A673 (cell line): Measurements from ENCODE around the gene B9D2. TPM values are rescaled to one million over a fixed set of nuclear protein-coding genes. Genes with fewer than 3 reads are reported as not detected.

ENCODE experiments used
- BruUV-seq: library from RNA; stranded (reverse); fragments of 400-500 nt; replicated peaks from 2 replicates; lab custom pipeline; 2021; lab: Mats Ljungman, UMichigan
- CTCF ChIA-PET: fragments of 300-600 bp; sonication (Branson Sonifier 250); formaldehyde crosslinking; loops from one replicate; lab custom pipeline; 2022; ENCODE audit warnings: antibody characterized with exemption; lab: Charles Lee
- POLR2A ChIA-PET: fragments of 300-600 bp; sonication (Branson Sonifier 250); formaldehyde crosslinking; loops from one replicate; lab custom pipeline; 2022; ENCODE audit warnings: antibody characterized with exemption; ENCODE audit not compliant: low non-redundant PET; lab: Charles Lee
- DNase-seq: peaks from one replicate; pipeline ENCODE4 v3.0.0-alpha.2; 2015; ENCODE audit warnings: low spot score
- H3K27ac ChIP-seq: fragments of 200-600 bp; sonication (generic); 2 replicates; pipeline ENCODE4 v1.5.1; 2016; ENCODE audit warnings: mixed run types, low read depth, mild to moderate bottlenecking, mixed read lengths, antibody characterized with exemption, low read length; ENCODE audit not compliant: poor library complexity, severe bottlenecking
- H3K27me3 ChIP-seq: fragments of 200-600 bp; sonication (generic); replicated peaks from 2 replicates; pipeline ENCODE4 v1.6.1; 2017; ENCODE audit warnings: mixed run types, low read depth, mild to moderate bottlenecking, mixed read lengths, antibody characterized with exemption, low read length; ENCODE audit not compliant: insufficient read depth, poor library complexity
- H3K36me3 ChIP-seq: fragments of 200-600 bp; sonication (generic); 2 replicates; pipeline ENCODE4 v1.6.1; 2016; ENCODE audit warnings: mixed run types, mild to moderate bottlenecking, mixed read lengths, antibody characterized with exemption, low read length; ENCODE audit not compliant: insufficient read depth, poor library complexity, severe bottlenecking
- H3K4me1 ChIP-seq: fragments of 200-600 bp; sonication (generic); 2 replicates; pipeline ENCODE4 v1.6.1; 2017; ENCODE audit warnings: mixed run types, mild to moderate bottlenecking, mixed read lengths, antibody characterized with exemption, low read length; ENCODE audit not compliant: insufficient read depth, poor library complexity, severe bottlenecking
- H3K4me3 ChIP-seq: fragments of 200-600 bp; sonication (generic); 2 replicates; pipeline ENCODE4 v1.5.1; 2016; ENCODE audit warnings: low read depth, mixed run types, mild to moderate bottlenecking, mixed read lengths, low read length; ENCODE audit not compliant: poor library complexity, severe bottlenecking
- H3K9me3 ChIP-seq: fragments of 200-600 bp; sonication (generic); 2 replicates; pipeline ENCODE4 v1.6.1; 2016; ENCODE audit warnings: mixed run types, low read depth, mild to moderate bottlenecking, mixed read lengths, antibody characterized with exemption, low read length; ENCODE audit not compliant: poor library complexity, severe bottlenecking
- EZH2 ChIP-seq: fragments of 200-600 bp; sonication (generic); IDR thresholded peaks from 2 replicates; pipeline ENCODE4 v1.6.1; 2017; ENCODE audit warnings: borderline replicate concordance, low read depth, mild to moderate bottlenecking, mixed read lengths, antibody characterized with exemption, low read length; ENCODE audit not compliant: poor library complexity, severe bottlenecking
- intact Hi-C: fragments of 100-400 bp; cut with micrococcal nuclease; formaldehyde crosslinking; loops from one replicate; pipeline ENCODE4 v1.10.0; 2022; ENCODE audit not compliant: unreplicated experiment
- total RNA-seq: library from RNA; stranded (reverse); gene quantifications from 2 replicates; pipeline ENCODE4 v1.2.3, GENCODE V29; 2021
- TF ChIP-seq, protein P1 (sequence below): fragments of 300-800, 200-600 bp; sonication (generic); conservative IDR thresholded peaks from 2 replicates; pipeline ENCODE4 v1.5.1; 2017; ENCODE audit warnings: low read depth, mild to moderate bottlenecking, antibody characterized with exemption, low read length, moderate library complexity, mixed read lengths

The B9D2 gene
- total RNA-seq, 1 experiment from 2014 or later: 10.7 TPM

DNA sequence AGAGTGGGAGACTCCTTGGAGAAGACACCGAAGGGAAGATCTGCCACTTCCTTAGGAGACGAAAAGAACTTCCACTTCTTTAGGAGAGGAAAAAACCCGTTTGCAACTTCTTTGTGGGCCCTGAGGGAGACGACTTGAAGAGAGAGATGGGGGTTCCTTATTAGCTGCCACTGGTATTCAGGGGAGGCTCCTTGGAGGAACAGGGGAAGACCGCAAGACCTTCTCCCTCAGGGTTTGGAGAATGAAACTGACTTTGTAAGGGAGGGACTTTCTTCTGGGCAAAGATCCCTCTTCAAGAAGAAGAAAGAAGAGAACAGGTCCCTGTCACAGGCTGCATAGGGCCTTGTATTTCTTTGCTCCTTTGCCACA lies 34.1 kb upstream of the B9D2 start:
- intact Hi-C loops: loop anchor here (10.0 kb wide), 1 partner anchor 347 kb away; no protein-coding TSS in a partner anchor
- no peaks in the 10 kb centered on the region for H3K36me3 ChIP-seq
- POLR2A ChIA-PET: no interaction called here
- no peaks in the 10 kb centered on the region for H3K9me3 ChIP-seq
- DNase-seq: no peak
- peak overlapping the region; percentile 97 for H3K27ac ChIP-seq
- CTCF ChIA-PET: no interaction called here
- TF ChIP-seq, protein P1, sequence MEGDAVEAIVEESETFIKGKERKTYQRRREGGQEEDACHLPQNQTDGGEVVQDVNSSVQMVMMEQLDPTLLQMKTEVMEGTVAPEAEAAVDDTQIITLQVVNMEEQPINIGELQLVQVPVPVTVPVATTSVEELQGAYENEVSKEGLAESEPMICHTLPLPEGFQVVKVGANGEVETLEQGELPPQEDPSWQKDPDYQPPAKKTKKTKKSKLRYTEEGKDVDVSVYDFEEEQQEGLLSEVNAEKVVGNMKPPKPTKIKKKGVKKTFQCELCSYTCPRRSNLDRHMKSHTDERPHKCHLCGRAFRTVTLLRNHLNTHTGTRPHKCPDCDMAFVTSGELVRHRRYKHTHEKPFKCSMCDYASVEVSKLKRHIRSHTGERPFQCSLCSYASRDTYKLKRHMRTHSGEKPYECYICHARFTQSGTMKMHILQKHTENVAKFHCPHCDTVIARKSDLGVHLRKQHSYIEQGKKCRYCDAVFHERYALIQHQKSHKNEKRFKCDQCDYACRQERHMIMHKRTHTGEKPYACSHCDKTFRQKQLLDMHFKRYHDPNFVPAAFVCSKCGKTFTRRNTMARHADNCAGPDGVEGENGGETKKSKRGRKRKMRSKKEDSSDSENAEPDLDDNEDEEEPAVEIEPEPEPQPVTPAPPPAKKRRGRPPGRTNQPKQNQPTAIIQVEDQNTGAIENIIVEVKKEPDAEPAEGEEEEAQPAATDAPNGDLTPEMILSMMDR: no peak
- no peak for TF ChIP-seq EZH2
- no peaks in the 10 kb centered on the region for H3K27me3 ChIP-seq
- no TSS peak for BruUV-seq
- H3K4me3 ChIP-seq: peak overlapping the region; percentile 86
- H3K4me1 ChIP-seq: peaks cover 10% of the 10 kb centered on the region

DNA sequence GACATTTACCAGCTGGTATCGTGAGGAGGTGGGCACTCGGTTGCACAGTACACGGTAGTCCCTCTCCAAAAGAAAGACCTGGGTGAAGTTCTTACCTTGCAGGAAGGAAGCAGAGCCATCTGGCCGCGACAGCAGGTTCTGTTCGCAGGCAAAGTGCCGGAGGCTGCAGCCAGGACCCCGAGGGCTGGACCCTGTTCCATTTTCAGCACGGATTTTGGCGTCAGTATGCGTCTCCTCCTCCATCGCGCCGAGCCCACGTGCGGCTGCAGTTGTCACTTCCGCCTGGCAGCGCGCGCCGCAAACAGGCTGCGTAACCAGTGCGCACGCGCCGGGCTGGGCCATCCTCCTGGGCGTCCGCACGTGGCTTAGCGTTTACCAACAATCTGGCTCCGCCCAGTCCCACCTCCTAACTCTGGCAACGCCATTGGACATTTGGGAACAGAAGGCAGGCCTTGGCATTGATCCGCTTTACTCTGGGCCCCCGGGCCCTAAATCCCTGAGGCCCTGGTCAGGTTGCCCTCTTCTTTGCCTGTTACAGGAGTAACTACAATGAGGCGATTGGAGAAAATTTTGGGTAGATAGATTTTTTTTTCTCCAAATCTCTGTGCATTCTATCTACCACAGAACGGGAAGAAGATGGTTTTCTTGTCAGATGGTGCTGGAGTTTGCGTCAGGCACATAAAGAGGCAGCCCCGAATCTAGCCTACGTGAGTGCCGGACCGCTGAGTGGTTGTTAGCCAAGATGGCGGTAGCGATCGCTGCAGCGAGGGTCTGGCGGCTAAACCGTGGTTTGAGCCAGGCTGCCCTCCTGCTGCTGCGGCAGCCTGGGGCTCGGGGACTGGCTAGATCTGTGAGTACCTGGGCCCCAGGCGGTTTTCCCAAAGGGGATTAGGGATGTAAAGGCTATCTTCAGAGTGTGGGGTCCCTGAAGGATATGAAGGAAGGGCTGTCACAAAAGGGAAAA lies 33.4 kb upstream of the B9D2 start, which contains the start of the genes BCKDHA and EXOSC5:
Gene BCKDHA (plus strand): TSS at position 733 of the 964 bp plus-strand sequence. CDS start 10 bp downstream, at position 743.
Gene EXOSC5 (minus strand): TSS at position 274 of the 964 bp plus-strand sequence. CDS start 31 bp downstream, at position 243.
- peak; percentile 100 for DNase-seq
- CTCF ChIA-PET: no interaction called here
- intact Hi-C loops: loop anchor here (10.0 kb wide), 1 partner anchor 347 kb away; no protein-coding TSS in a partner anchor
- peak within 1 kb of the TSS; percentile 86 for H3K4me3 ChIP-seq
- peak within 1 kb of the TSS; percentile 97 for H3K27ac ChIP-seq
- H3K36me3 ChIP-seq: no peaks in the 10 kb centered on the region
- TF ChIP-seq, protein P1: no peak
- no peak for TF ChIP-seq EZH2
- POLR2A ChIA-PET: no interaction called here
- H3K4me1 ChIP-seq: peaks cover 10% of the 10 kb centered on the region
- no peaks in the 10 kb centered on the region for H3K9me3 ChIP-seq
- H3K27me3 ChIP-seq: no peaks in the 10 kb centered on the region
- BruUV-seq: TSS peak; percentile 74

DNA sequence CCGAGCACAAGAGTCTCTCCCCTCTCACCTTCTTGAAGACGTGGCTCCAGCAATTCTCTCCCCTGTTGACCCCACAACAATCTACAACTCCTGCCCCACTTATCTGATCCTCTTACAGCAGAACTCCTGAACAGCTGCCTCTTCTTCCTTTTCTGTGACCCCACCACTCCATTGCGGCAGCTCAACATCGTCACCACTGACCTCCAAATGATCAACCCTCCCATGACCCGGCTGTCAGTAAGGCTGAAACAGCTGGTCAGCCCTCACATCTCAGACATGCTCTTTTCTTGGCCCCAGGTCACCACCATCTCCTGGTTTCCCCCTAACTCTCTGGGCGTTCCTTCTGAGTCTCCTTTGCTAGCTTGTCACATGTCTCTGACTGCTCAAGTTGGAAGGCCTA lies 31.4 kb upstream of the B9D2 start:
- intact Hi-C loops: loop anchor here (10.0 kb wide), 1 partner anchor 349 kb away; no protein-coding TSS in a partner anchor
- CTCF ChIA-PET: no interaction called here
- no peak overlapping the region for H3K27ac ChIP-seq

More for the DNA sequence above, 31.4 kb upstream of the B9D2 start:
- BruUV-seq: no TSS peak
- peaks cover 10% of the 10 kb centered on the region for H3K4me1 ChIP-seq
- POLR2A ChIA-PET: no interaction called here
- TF ChIP-seq EZH2: no peak
- TF ChIP-seq, protein P1: no peak
- DNase-seq: no peak
- peaks cover 8% of the 10 kb centered on the region for H3K36me3 ChIP-seq
- no peaks in the 10 kb centered on the region for H3K9me3 ChIP-seq
- no peaks in the 10 kb centered on the region for H3K27me3 ChIP-seq
- no peak overlapping the region for H3K4me3 ChIP-seq
